Measurements from ENCODE around the gene UBR7.
A peak's percentile ranks its signal among the peaks of the same experiment; 100 is the strongest.

Gene UBR7

DNA sequence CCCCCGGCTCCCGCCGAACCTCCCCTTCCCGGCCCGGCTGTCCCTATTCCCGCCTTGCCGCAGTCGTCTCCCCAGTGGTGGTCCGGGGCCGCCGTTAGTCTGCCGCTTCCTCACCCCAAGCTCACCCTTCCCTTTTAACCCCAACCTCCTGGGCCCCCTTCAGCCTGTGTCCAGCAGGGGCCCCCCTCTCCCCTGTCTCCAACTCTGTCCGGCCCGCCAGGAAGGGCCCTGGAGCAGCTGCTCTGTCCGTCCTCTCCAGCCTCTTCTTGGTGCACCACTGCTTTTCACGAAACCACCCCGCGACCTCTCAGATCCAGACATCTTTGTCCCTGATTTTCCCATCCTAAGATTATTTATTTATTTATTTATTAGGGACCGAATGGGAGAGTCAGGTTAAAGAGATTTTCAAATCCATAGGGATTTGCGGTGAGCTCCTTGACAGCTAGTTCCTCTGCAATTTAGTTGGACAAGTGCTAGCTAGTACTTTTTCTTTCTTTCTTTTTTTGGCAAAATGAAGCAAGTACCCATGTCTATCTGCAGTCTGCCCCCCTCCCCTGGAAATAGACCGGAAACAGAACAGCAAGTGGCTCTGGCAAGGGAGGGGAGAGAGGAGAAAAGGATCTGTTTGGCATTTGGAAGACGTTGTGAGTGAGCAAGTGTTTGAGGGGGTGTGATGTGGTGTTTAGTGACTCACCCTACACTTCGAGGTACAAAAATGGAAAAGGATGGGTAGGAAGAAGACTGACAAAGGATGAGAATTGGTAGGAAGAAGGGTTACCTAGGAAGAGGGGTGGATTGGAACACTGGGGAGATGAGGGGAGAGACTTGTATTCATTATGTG is 632 bp downstream of the UBR7 start:
- ATAC-seq = peak; percentile 82
- TF ChIP-seq OSR1 (CRISPR knock-in tag; IDR thresholded peaks at IDR 0.05) = no peak
- TF ChIP-seq TCF4 (CRISPR knock-in tag; IDR thresholded peaks at IDR 0.05; ENCODE audit: borderline replicate concordance) = no peak
- TF ChIP-seq ARNTL (CRISPR knock-in tag; IDR thresholded peaks at IDR 0.05; ENCODE audit: borderline replicate concordance, low read depth) = no peak
- no peak for TF ChIP-seq ZFP30 (CRISPR knock-in tag; IDR thresholded peaks at IDR 0.05)
- TF ChIP-seq ESRRG (CRISPR knock-in tag; IDR thresholded peaks at IDR 0.05) = no peak
- TF ChIP-seq TOX (CRISPR knock-in tag; IDR thresholded peaks at IDR 0.05; ENCODE audit: borderline replicate concordance) = no peak
- TF ChIP-seq, protein P1, sequence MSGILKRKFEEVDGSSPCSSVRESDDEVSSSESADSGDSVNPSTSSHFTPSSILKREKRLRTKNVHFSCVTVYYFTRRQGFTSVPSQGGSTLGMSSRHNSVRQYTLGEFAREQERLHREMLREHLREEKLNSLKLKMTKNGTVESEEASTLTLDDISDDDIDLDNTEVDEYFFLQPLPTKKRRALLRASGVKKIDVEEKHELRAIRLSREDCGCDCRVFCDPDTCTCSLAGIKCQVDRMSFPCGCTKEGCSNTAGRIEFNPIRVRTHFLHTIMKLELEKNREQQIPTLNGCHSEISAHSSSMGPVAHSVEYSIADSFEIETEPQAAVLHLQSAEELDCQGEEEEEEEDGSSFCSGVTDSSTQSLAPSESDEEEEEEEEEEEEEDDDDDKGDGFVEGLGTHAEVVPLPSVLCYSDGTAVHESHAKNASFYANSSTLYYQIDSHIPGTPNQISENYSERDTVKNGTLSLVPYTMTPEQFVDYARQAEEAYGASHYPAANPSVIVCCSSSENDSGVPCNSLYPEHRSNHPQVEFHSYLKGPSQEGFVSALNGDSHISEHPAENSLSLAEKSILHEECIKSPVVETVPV (CRISPR knock-in tag; IDR thresholded peaks at IDR 0.05) = no peak
- TF ChIP-seq ZNF70 (CRISPR knock-in tag; IDR thresholded peaks at IDR 0.05) = no peak
- TF ChIP-seq ZNF8 (CRISPR knock-in tag; IDR thresholded peaks at IDR 0.05) = no peak
- no peak for TF ChIP-seq GLIS3 (CRISPR knock-in tag; IDR thresholded peaks at IDR 0.05)
- no peak for TF ChIP-seq PPARA (CRISPR knock-in tag; IDR thresholded peaks at IDR 0.05; ENCODE audit: borderline replicate concordance)
- TF ChIP-seq, protein P2, sequence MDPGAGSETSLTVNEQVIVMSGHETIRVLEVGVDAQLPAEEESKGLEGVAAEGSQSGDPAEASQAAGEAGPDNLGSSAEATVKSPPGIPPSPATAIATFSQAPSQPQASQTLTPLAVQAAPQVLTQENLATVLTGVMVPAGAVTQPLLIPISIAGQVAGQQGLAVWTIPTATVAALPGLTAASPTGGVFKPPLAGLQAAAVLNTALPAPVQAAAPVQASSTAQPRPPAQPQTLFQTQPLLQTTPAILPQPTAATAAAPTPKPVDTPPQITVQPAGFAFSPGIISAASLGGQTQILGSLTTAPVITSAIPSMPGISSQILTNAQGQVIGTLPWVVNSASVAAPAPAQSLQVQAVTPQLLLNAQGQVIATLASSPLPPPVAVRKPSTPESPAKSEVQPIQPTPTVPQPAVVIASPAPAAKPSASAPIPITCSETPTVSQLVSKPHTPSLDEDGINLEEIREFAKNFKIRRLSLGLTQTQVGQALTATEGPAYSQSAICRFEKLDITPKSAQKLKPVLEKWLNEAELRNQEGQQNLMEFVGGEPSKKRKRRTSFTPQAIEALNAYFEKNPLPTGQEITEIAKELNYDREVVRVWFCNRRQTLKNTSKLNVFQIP (CRISPR knock-in tag; IDR thresholded peaks at IDR 0.05; ENCODE audit: borderline replicate concordance, low read depth) = no peak
- TF ChIP-seq, protein P3, sequence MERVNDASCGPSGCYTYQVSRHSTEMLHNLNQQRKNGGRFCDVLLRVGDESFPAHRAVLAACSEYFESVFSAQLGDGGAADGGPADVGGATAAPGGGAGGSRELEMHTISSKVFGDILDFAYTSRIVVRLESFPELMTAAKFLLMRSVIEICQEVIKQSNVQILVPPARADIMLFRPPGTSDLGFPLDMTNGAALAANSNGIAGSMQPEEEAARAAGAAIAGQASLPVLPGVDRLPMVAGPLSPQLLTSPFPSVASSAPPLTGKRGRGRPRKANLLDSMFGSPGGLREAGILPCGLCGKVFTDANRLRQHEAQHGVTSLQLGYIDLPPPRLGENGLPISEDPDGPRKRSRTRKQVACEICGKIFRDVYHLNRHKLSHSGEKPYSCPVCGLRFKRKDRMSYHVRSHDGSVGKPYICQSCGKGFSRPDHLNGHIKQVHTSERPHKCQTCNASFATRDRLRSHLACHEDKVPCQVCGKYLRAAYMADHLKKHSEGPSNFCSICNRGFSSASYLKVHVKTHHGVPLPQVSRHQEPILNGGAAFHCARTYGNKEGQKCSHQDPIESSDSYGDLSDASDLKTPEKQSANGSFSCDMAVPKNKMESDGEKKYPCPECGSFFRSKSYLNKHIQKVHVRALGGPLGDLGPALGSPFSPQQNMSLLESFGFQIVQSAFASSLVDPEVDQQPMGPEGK (CRISPR knock-in tag; IDR thresholded peaks at IDR 0.05; ENCODE audit: borderline replicate concordance) = no peak
- TF ChIP-seq ZC3H10 (CRISPR knock-in tag; IDR thresholded peaks at IDR 0.05) = no peak
- no peak for TF ChIP-seq RARB (CRISPR knock-in tag; IDR thresholded peaks at IDR 0.05)
- TF ChIP-seq BACH2 (CRISPR knock-in tag; IDR thresholded peaks at IDR 0.05; ENCODE audit: borderline replicate concordance) = no peak
- no peak for TF ChIP-seq SNAI2 (CRISPR knock-in tag; IDR thresholded peaks at IDR 0.05)
- no peak for TF ChIP-seq ISL1 (CRISPR knock-in tag; IDR thresholded peaks at IDR 0.05)
- TF ChIP-seq ZNF565 (CRISPR knock-in tag; conservative IDR thresholded peaks at IDR 0.05; ENCODE audit: low read depth) = no peak
- TF ChIP-seq, protein P4, sequence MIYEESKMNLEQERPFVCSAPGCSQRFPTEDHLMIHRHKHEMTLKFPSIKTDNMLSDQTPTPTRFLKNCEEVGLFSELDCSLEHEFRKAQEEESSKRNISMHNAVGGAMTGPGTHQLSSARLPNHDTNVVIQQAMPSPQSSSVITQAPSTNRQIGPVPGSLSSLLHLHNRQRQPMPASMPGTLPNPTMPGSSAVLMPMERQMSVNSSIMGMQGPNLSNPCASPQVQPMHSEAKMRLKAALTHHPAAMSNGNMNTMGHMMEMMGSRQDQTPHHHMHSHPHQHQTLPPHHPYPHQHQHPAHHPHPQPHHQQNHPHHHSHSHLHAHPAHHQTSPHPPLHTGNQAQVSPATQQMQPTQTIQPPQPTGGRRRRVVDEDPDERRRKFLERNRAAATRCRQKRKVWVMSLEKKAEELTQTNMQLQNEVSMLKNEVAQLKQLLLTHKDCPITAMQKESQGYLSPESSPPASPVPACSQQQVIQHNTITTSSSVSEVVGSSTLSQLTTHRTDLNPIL (CRISPR knock-in tag; IDR thresholded peaks at IDR 0.05; ENCODE audit: low read depth) = no peak

DNA sequence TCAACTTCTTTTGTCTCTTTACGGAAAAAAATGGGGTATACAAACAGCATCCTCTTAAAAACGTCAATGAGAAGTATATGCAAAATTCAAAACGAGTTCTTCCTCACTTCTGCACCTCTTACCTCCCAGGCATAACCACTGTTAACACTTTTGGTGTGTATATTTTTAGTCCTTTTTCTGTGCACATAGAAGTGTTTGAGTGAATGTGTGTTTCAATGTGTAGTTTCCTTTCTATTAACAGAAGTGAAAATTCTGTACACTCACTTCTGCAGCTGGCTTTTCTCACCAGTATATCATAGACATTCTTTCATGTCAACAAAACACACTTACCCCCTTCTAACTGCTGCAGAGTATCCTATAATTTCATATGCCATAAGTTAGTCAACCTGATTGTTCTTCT is 5.4 kb downstream of the UBR7 start:
- ATAC-seq = no peak
- TF ChIP-seq TCF4 (CRISPR knock-in tag; IDR thresholded peaks at IDR 0.05; ENCODE audit: borderline replicate concordance) = no peak
- no peak for TF ChIP-seq ZC3H10 (CRISPR knock-in tag; IDR thresholded peaks at IDR 0.05)
- TF ChIP-seq OSR1 (CRISPR knock-in tag; IDR thresholded peaks at IDR 0.05) = no peak
- TF ChIP-seq, protein P3 (CRISPR knock-in tag; IDR thresholded peaks at IDR 0.05; ENCODE audit: borderline replicate concordance) = no peak
- no peak for TF ChIP-seq BACH2 (CRISPR knock-in tag; IDR thresholded peaks at IDR 0.05; ENCODE audit: borderline replicate concordance)
- no peak for TF ChIP-seq GLIS3 (CRISPR knock-in tag; IDR thresholded peaks at IDR 0.05)
- TF ChIP-seq ZFP3 (CRISPR knock-in tag; IDR thresholded peaks at IDR 0.05) = no peak
- TF ChIP-seq, protein P2 (CRISPR knock-in tag; IDR thresholded peaks at IDR 0.05; ENCODE audit: borderline replicate concordance, low read depth) = no peak
- TF ChIP-seq, protein P1 (CRISPR knock-in tag; IDR thresholded peaks at IDR 0.05) = no peak
- no peak for TF ChIP-seq ARNTL (CRISPR knock-in tag; IDR thresholded peaks at IDR 0.05; ENCODE audit: borderline replicate concordance, low read depth)
- no peak for TF ChIP-seq ZNF70 (CRISPR knock-in tag; IDR thresholded peaks at IDR 0.05)
- TF ChIP-seq, protein P5, sequence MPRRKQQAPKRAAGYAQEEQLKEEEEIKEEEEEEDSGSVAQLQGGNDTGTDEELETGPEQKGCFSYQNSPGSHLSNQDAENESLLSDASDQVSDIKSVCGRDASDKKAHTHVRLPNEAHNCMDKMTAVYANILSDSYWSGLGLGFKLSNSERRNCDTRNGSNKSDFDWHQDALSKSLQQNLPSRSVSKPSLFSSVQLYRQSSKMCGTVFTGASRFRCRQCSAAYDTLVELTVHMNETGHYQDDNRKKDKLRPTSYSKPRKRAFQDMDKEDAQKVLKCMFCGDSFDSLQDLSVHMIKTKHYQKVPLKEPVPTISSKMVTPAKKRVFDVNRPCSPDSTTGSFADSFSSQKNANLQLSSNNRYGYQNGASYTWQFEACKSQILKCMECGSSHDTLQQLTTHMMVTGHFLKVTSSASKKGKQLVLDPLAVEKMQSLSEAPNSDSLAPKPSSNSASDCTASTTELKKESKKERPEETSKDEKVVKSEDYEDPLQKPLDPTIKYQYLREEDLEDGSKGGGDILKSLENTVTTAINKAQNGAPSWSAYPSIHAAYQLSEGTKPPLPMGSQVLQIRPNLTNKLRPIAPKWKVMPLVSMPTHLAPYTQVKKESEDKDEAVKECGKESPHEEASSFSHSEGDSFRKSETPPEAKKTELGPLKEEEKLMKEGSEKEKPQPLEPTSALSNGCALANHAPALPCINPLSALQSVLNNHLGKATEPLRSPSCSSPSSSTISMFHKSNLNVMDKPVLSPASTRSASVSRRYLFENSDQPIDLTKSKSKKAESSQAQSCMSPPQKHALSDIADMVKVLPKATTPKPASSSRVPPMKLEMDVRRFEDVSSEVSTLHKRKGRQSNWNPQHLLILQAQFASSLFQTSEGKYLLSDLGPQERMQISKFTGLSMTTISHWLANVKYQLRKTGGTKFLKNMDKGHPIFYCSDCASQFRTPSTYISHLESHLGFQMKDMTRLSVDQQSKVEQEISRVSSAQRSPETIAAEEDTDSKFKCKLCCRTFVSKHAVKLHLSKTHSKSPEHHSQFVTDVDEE (CRISPR knock-in tag; IDR thresholded peaks at IDR 0.05) = no peak
- no peak for TF ChIP-seq ZNF565 (CRISPR knock-in tag; conservative IDR thresholded peaks at IDR 0.05; ENCODE audit: low read depth)
- no peak for TF ChIP-seq SNAI2 (CRISPR knock-in tag; IDR thresholded peaks at IDR 0.05)

Data from SK-N-SH treated with all-trans-retinoic acid at 6 μM for 48 hours (cell line).